Measurements from ENCODE around the gene MYH7. TPM values are rescaled to one million over a fixed set of nuclear protein-coding genes. Genes with fewer than 3 reads are reported as not detected.

The MYH7 gene
- total RNA-seq, 1 donor from 2014 or later, result 0.12 TPM

- no peaks in the 10 kb centered on the region for H3K4me1 ChIP-seq
- intact Hi-C loops (cut with DNase I), result no loop called here
- no peak overlapping the region for H3K4me3 ChIP-seq
- H3K9me3 ChIP-seq, result no peaks in the 10 kb centered on the region
- ATAC-seq (no peak), DNase-seq (no peak)
- no peaks in the 10 kb centered on the region for H3K36me3 ChIP-seq
- no peak for TF ChIP-seq CTCF (IDR thresholded peaks at IDR 0.05)
- no peaks in the 10 kb centered on the region for H3K27me3 ChIP-seq
- H3K27ac ChIP-seq, result no peak overlapping the region
Measured at GRCh38 chr14:23409475-23409874, 26.0 kb downstream of the MYH7 start.

GRCh38 chr14:23408307-23408630 is 27.2 kb downstream of the MYH7 start:
- no peak overlapping the region for H3K27ac ChIP-seq
- no peak for ATAC-seq
- no peak overlapping the region for H3K4me3 ChIP-seq
- no peak for DNase-seq
- H3K36me3 ChIP-seq, result no peaks in the 10 kb centered on the region
- no peak for TF ChIP-seq CTCF (IDR thresholded peaks at IDR 0.05)
- no peaks in the 10 kb centered on the region for H3K27me3 ChIP-seq
- no peaks in the 10 kb centered on the region for H3K9me3 ChIP-seq
- intact Hi-C loops (cut with DNase I), result no loop called here
- no peaks in the 10 kb centered on the region for H3K4me1 ChIP-seq

- DNase-seq, result no peak
- intact Hi-C loops (cut with DNase I), result no loop called here
- no peak within 1 kb of the TSS for H3K27ac ChIP-seq
Measured at GRCh38 chr14:23407516-23408306, 27.7 kb downstream of the MYH7 start, which contains the start of gene MYH6. MYH6 (minus strand) TSS chr14:23408273; CDS start chr14:23407223, 1,050 bp downstream.

GRCh38 chr14:23406725-23407355 is 28.6 kb downstream of the MYH7 start:
- TF ChIP-seq CTCF (IDR thresholded peaks at IDR 0.05), result no peak
- intact Hi-C loops (cut with DNase I), result no loop called here
- DNase-seq (no peak), ATAC-seq (no peak)
- Histone ChIP-seq H3K27me3 (no peaks in the 10 kb centered on the region), H3K4me3 (no peak overlapping the region), H3K36me3 (no peaks in the 10 kb centered on the region), H3K27ac (no peak overlapping the region), H3K4me1 (no peaks in the 10 kb centered on the region), H3K9me3 (no peaks in the 10 kb centered on the region)

More at GRCh38 chr14:23407516-23408306, 27.7 kb downstream of the MYH7 start, which contains the start of gene MYH6:
- Histone ChIP-seq H3K9me3 (no peaks in the 10 kb centered on the region), H3K27me3 (no peaks in the 10 kb centered on the region), H3K4me3 (no peak within 1 kb of the TSS), H3K4me1 (no peaks in the 10 kb centered on the region), H3K36me3 (no peaks in the 10 kb centered on the region)
- no peak for TF ChIP-seq CTCF (IDR thresholded peaks at IDR 0.05)
- no peak for ATAC-seq

GRCh38 chr14:23406244-23406643 is 29.2 kb downstream of the MYH7 start:
- DNase-seq (no peak), ATAC-seq (no peak)
- no peaks in the 10 kb centered on the region for H3K27me3 ChIP-seq
- TF ChIP-seq CTCF (IDR thresholded peaks at IDR 0.05), result no peak
- no peak overlapping the region for H3K27ac ChIP-seq
- H3K4me3 ChIP-seq, result no peak overlapping the region
- no peaks in the 10 kb centered on the region for H3K9me3 ChIP-seq
- H3K4me1 ChIP-seq, result no peaks in the 10 kb centered on the region
- no peaks in the 10 kb centered on the region for H3K36me3 ChIP-seq
- intact Hi-C loops (cut with DNase I), result no loop called here

All from upper lobe of right lung (tissue), 1 donor.